Naive thymus-derived CD4-positive, alpha-beta T cell (primary cell): ENCODE data around the gene CBLB. TPM values are rescaled to one million over a fixed set of nuclear protein-coding genes. Genes with fewer than 3 reads are reported as not detected.

Experiments
- ATAC-seq: fragments of 150-1000 bp; cut with Tn5 transposase; 2 replicates; pipeline ENCODE4 v1.10.0; 2021; ENCODE audit warnings: mild to moderate bottlenecking, moderate library complexity
- CTCF ChIA-PET: fragments of 350-600 bp; sonication (Branson Sonifier 250); formaldehyde crosslinking; loops from one replicate; lab custom pipeline; 2021; ENCODE audit warnings: antibody characterized with exemption; lab: Charles Lee
- POLR2A ChIA-PET: fragments of 350-600 bp; sonication (Branson Sonifier 250); formaldehyde crosslinking; loops from one replicate; lab custom pipeline; 2021; ENCODE audit warnings: antibody characterized with exemption, inconsistent platforms; lab: Charles Lee
- DNase-seq, 9 donors: peaks; one replicate each; pipeline versions ENCODE4 v3.0.0 to v3.0.0-alpha.2; 2020 to 2022; ENCODE audit warnings: mixed read lengths in 1 of 9
- H3K27ac ChIP-seq: one replicate; pipeline ENCODE4 v1.7.0; 2013; ENCODE audit warnings: mild to moderate bottlenecking, low read depth, low read length, moderate library complexity
- H3K27me3 ChIP-seq, 2 donors: one replicate each; pipeline ENCODE4 v1.7.0; 2013; ENCODE audit warnings: low read length in 2 of 2, mild to moderate bottlenecking in 2 of 2, moderate library complexity in 2 of 2; ENCODE audit not compliant: control insufficient read depth in 2 of 2, insufficient read depth in 2 of 2
- H3K36me3 ChIP-seq, 3 experiments: 1 replicate in 2 of 3; 2 replicates in 1 of 3; pipeline ENCODE4 v1.7.0; 2013; ENCODE audit warnings: low read length in 3 of 3, mild to moderate bottlenecking in 3 of 3, moderate library complexity in 1 of 3; ENCODE audit not compliant: insufficient read depth in 3 of 3, control insufficient read depth in 2 of 3
- H3K4me1 ChIP-seq, 2 donors: one replicate each; pipeline ENCODE4 v1.7.0; 2013; ENCODE audit warnings: low read length in 2 of 2, mild to moderate bottlenecking in 2 of 2, moderate library complexity in 1 of 2; ENCODE audit not compliant: control insufficient read depth in 2 of 2, insufficient read depth in 2 of 2
- H3K4me3 ChIP-seq: 2 replicates; pipeline ENCODE4 v1.7.0; 2013; ENCODE audit warnings: mild to moderate bottlenecking, low read length
- H3K9me3 ChIP-seq, 3 experiments: 1 replicate in 2 of 3; 2 replicates in 1 of 3; pipeline ENCODE4 v1.7.0; 2013; ENCODE audit warnings: low read length in 3 of 3; ENCODE audit not compliant: control insufficient read depth in 2 of 3
- H3K27ac Mint-ChIP-seq, 9 donors: one replicate each; pipeline ENCODE4 v1.8.0; 2020 to 2022; ENCODE audit warnings: mixed read lengths in 9 of 9, mild to moderate bottlenecking in 8 of 9, moderate library complexity in 5 of 9, inconsistent platforms in 2 of 9
- H3K27me3 Mint-ChIP-seq, 5 donors: one replicate each; pipeline ENCODE4 v1.8.0; 2021 to 2022; ENCODE audit warnings: mixed read lengths in 5 of 5, mild to moderate bottlenecking in 1 of 5
- H3K36me3 Mint-ChIP-seq, 5 donors: one replicate each; pipeline ENCODE4 v1.8.0; 2020 to 2022; ENCODE audit warnings: mixed read lengths in 5 of 5, mild to moderate bottlenecking in 3 of 5, inconsistent platforms in 1 of 5
- H3K4me1 Mint-ChIP-seq, 7 donors: one replicate each; pipeline ENCODE4 v1.8.0; 2020 to 2022; ENCODE audit warnings: mixed read lengths in 7 of 7, mild to moderate bottlenecking in 3 of 7, inconsistent platforms in 1 of 7
- H3K4me3 Mint-ChIP-seq, 10 donors: one replicate each; pipeline ENCODE4 v1.8.0; 2020 to 2022; ENCODE audit warnings: mild to moderate bottlenecking in 10 of 10, mixed read lengths in 10 of 10, moderate library complexity in 6 of 10, inconsistent platforms in 2 of 10
- H3K9me3 Mint-ChIP-seq, 11 donors: one replicate each; pipeline ENCODE4 v1.8.0; 2020 to 2022; ENCODE audit warnings: mixed read lengths in 11 of 11, mild to moderate bottlenecking in 4 of 11, inconsistent platforms in 1 of 11, moderate library complexity in 1 of 11
- intact Hi-C, 2 donors: fragments of 100-400 bp; cut with micrococcal nuclease; formaldehyde crosslinking; loops; one replicate each; pipeline ENCODE4 v1.15.1; 2023
- polyA plus RNA-seq, 2 donors: library from polyadenylated mRNA; unstranded; fragments of 300-500 nt; fragmentation: Illumina TruSeq; gene quantifications; one replicate each; pipeline ENCODE4 v1.2.3, GENCODE V29; 2021
- total RNA-seq, 6 experiments: library from RNA in 5 of 6; stranded (reverse) in 5 of 6; gene quantifications; 1 replicate in 5 of 6; 2 replicates in 1 of 6; pipeline ENCODE4 v1.2.3 and lab custom pipeline; 2021 to 2026

The CBLB gene
- total and polyA plus RNA-seq, 7 experiments from 2014 or later: 22.4 to 135 (median 97.8) TPM

GRCh38 chr3:105868431-105868741, 426 bp downstream of the CBLB start:
- Histone ChIP-seq H3K4me3 (peak overlapping the region; percentile 86), H3K9me3 (no peaks in the 10 kb centered on the region), H3K27ac (peak overlapping the region; percentile 91), H3K27me3 (no peaks in the 10 kb centered on the region), H3K4me1 (peaks cover 32 to 45% of the 10 kb centered on the region in 2 donors), H3K36me3 (peaks cover 0 to 15% (median 8%) of the 10 kb centered on the region in 3 experiments)
- ChIA-PET POLR2A (interaction anchor here (0.7 to 2.5 kb wide), 9 partner anchors 9 to 115 kb away, joined by 3 to 10 read pairs (median 3); no protein-coding TSS in a partner anchor), CTCF (interaction anchor here (1.5 kb wide), 1 partner anchor 338 kb away, joined by 5 read pairs; no protein-coding TSS in a partner anchor)
- no peaks in the 10 kb centered on the region for H3K27me3 Mint-ChIP-seq
- peaks cover 23 to 60% (median 52%) of the 10 kb centered on the region in 7 donors for H3K4me1 Mint-ChIP-seq
- intact Hi-C loops: loop anchor here (1.0 to 5.0 kb wide), 8 partner anchors 14 to 1654 kb away; partner anchors contain the start of genes ALCAM (in 2 of the 2) and BBX (in 1 of the 2)
- H3K27ac Mint-ChIP-seq: peak overlapping the region; percentile 83 to 98 (median 94)
- no peaks in the 10 kb centered on the region for H3K9me3 Mint-ChIP-seq
- peaks cover 0 to 39% (median 11%) of the 10 kb centered on the region in 5 donors for H3K36me3 Mint-ChIP-seq
- no peak for DNase-seq
- peak overlapping the region; percentile 89 to 100 (median 97) for H3K4me3 Mint-ChIP-seq
- ATAC-seq: no peak

- peaks cover 23 to 60% (median 52%) of the 10 kb centered on the region in 7 donors for H3K4me1 Mint-ChIP-seq
- intact Hi-C loops: loop anchor here (1.0 to 5.0 kb wide), 9 partner anchors 15 to 1654 kb away; partner anchors contain the start of genes ALCAM (in 2 of the 2) and BBX (in 1 of the 2)
- Histone ChIP-seq H3K36me3 (peaks cover 0 to 15% (median 8%) of the 10 kb centered on the region in 3 experiments), H3K4me1 (peaks cover 32 to 51% of the 10 kb centered on the region in 2 donors), H3K9me3 (no peaks in the 10 kb centered on the region), H3K27ac (peak overlapping the region; percentile 91), H3K27me3 (no peaks in the 10 kb centered on the region), H3K4me3 (peak overlapping the region; percentile 86)
- peak overlapping the region; percentile 83 to 98 (median 94) for H3K27ac Mint-ChIP-seq
- H3K36me3 Mint-ChIP-seq: peaks cover 0 to 38% (median 11%) of the 10 kb centered on the region in 5 donors
- H3K9me3 Mint-ChIP-seq: no peaks in the 10 kb centered on the region
- CTCF ChIA-PET: interaction anchor here (0.8 to 1.5 kb wide), 2 partner anchors 60 to 339 kb away, joined by 3 to 5 read pairs; no protein-coding TSS in a partner anchor
- no peaks in the 10 kb centered on the region for H3K27me3 Mint-ChIP-seq
- peak overlapping the region; percentile 89 to 100 (median 97) for H3K4me3 Mint-ChIP-seq
- POLR2A ChIA-PET: interaction anchor here (0.7 to 2.5 kb wide), 9 partner anchors 9 to 146 kb away, joined by 3 to 10 read pairs (median 3); no protein-coding TSS in a partner anchor
- ATAC-seq: no peak
- peak in 6 of 9 donors; percentile 17 to 40 (median 32) for DNase-seq
Observed at GRCh38 chr3:105867712-105868430, 941 bp downstream of the CBLB start.

- peak overlapping the region; percentile 89 to 100 (median 97) for H3K4me3 Mint-ChIP-seq
- no peaks in the 10 kb centered on the region for H3K9me3 Mint-ChIP-seq
- H3K27ac Mint-ChIP-seq: peak overlapping the region; percentile 83 to 98 (median 94)
- Histone ChIP-seq H3K9me3 (no peaks in the 10 kb centered on the region), H3K36me3 (peaks cover 0 to 15% (median 8%) of the 10 kb centered on the region in 3 experiments), H3K4me1 (peaks cover 32 to 54% of the 10 kb centered on the region in 2 donors), H3K27ac (peak overlapping the region; percentile 91), H3K27me3 (no peaks in the 10 kb centered on the region), H3K4me3 (peak overlapping the region; percentile 86)
- peaks cover 23 to 60% (median 52%) of the 10 kb centered on the region in 7 donors for H3K4me1 Mint-ChIP-seq
- POLR2A ChIA-PET: interaction anchor here (0.6 to 2.5 kb wide), 7 partner anchors 8 to 492 kb away, joined by 3 to 10 read pairs (median 3); no protein-coding TSS in a partner anchor
- CTCF ChIA-PET: interaction anchor here (0.8 to 1.5 kb wide), 2 partner anchors 59 to 340 kb away, joined by 3 to 5 read pairs; no protein-coding TSS in a partner anchor
- H3K27me3 Mint-ChIP-seq: no peaks in the 10 kb centered on the region
- intact Hi-C loops: loop anchor here (1.0 to 5.0 kb wide), 6 partner anchors 20 to 1655 kb away; partner anchors contain the start of gene BBX (in 1 of the 2)
- ATAC-seq (no peak), DNase-seq (peak in 6 of 9 donors; percentile 14 to 51 (median 30))
- peaks cover 0 to 33% (median 11%) of the 10 kb centered on the region in 5 donors for H3K36me3 Mint-ChIP-seq
Observed at GRCh38 chr3:105866656-105867653, 1.9 kb downstream of the CBLB start.

- H3K27ac ChIP-seq: peak overlapping the region; percentile 91
- peaks cover 0 to 33% (median 11%) of the 10 kb centered on the region in 5 donors for H3K36me3 Mint-ChIP-seq
- H3K27ac Mint-ChIP-seq: peak overlapping the region in 7 of 9 donors; percentile 40 to 98 (median 89)
- intact Hi-C loops: loop anchor here (1.0 to 5.0 kb wide), 6 partner anchors 19 to 1656 kb away; partner anchors contain the start of gene BBX (in 1 of the 2)
- no peaks in the 10 kb centered on the region for H3K27me3 Mint-ChIP-seq
- ATAC-seq: no peak
- no peaks in the 10 kb centered on the region for H3K9me3 ChIP-seq
- ChIA-PET CTCF (no interaction called here), POLR2A (interaction anchor here (0.6 to 1.0 kb wide), 2 partner anchors 14 to 118 kb away, joined by 3 read pairs; no protein-coding TSS in a partner anchor)
- H3K4me1 Mint-ChIP-seq: peaks cover 23 to 59% (median 52%) of the 10 kb centered on the region in 7 donors
- peaks cover 32 to 61% of the 10 kb centered on the region in 2 donors for H3K4me1 ChIP-seq
- H3K4me3 ChIP-seq: peak overlapping the region; percentile 86
- no peaks in the 10 kb centered on the region for H3K9me3 Mint-ChIP-seq
- peaks cover 0 to 15% (median 8%) of the 10 kb centered on the region in 3 experiments for H3K36me3 ChIP-seq
- DNase-seq: no peak
- H3K4me3 Mint-ChIP-seq: peak overlapping the region; percentile 8 to 100 (median 96)
- no peaks in the 10 kb centered on the region for H3K27me3 ChIP-seq
Observed at GRCh38 chr3:105865867-105866350, 2.9 kb downstream of the CBLB start.

- Mint-ChIP-seq H3K36me3 (peaks cover 0 to 37% (median 12%) of the 10 kb centered on the region in 5 donors), H3K9me3 (no peaks in the 10 kb centered on the region), H3K4me1 (peaks cover 18 to 53% (median 49%) of the 10 kb centered on the region in 7 donors), H3K27me3 (no peaks in the 10 kb centered on the region), H3K27ac (peak overlapping the region in 8 of 9 donors; percentile 6 to 63 (median 38)), H3K4me3 (peak overlapping the region in 9 of 10 donors; percentile 38 to 100 (median 89))
- H3K27me3 ChIP-seq: no peaks in the 10 kb centered on the region
- ATAC-seq (no peak), DNase-seq (no peak)
- peak overlapping the region; percentile 86 for H3K4me3 ChIP-seq
- no peak overlapping the region for H3K27ac ChIP-seq
- POLR2A ChIA-PET: interaction anchor here (1.0 kb wide), 1 partner anchor 117 kb away, joined by 3 read pairs; no protein-coding TSS in a partner anchor
- peaks cover 0 to 20% (median 8%) of the 10 kb centered on the region in 3 experiments for H3K36me3 ChIP-seq
- H3K4me1 ChIP-seq: peaks cover 33 to 64% of the 10 kb centered on the region in 2 donors
- H3K9me3 ChIP-seq: no peaks in the 10 kb centered on the region
- intact Hi-C loops: loop anchor here (5.0 kb wide), 4 partner anchors 147 to 1657 kb away; partner anchors contain the start of gene BBX (in 1 of the 2)
- CTCF ChIA-PET: no interaction called here
Observed at GRCh38 chr3:105865016-105865623, 3.7 kb downstream of the CBLB start.
